ENCODE data around the gene PCDHGA10. TPM values are rescaled to one million over a fixed set of nuclear protein-coding genes. Genes with fewer than 3 reads are reported as not detected.
"Not testable (repeated sequence)": the region's sequence is repeated elsewhere in the genome, so short reads cannot be mapped to it uniquely, and the experiment has no call there.

PCDHGA10 gene
- total RNA-seq = 12.0 TPM

- no peak for DNase-seq
Measured at GRCh38 chr5:141412854-141413539, at the start of gene PCDHGA10. Gene PCDHGA10 (plus strand): TSS chr5:141412987. CDS start chr5:141413176, 189 bp downstream.

- no peak for DNase-seq
Measured at GRCh38 chr5:141363952-141364660, 48.7 kb upstream of the PCDHGA10 start, which contains the start of gene PCDHGA5. Gene PCDHGA5 (plus strand): TSS chr5:141364162. CDS start chr5:141364331, 169 bp downstream.

GRCh38 chr5:141366016-141366896 is 46.5 kb upstream of the PCDHGA10 start:
- DNase-seq = no peak

GRCh38 chr5:141369994-141370848 is 42.6 kb upstream of the PCDHGA10 start, which contains the start of gene PCDHGB3:
Gene PCDHGB3 (plus strand): TSS chr5:141370242. CDS start chr5:141370395, 153 bp downstream.
- DNase-seq = no peak

GRCh38 chr5:141371572-141372475 is 41.0 kb upstream of the PCDHGA10 start:
- DNase-seq = no peak

GRCh38 chr5:141373673-141374317 is 39.0 kb upstream of the PCDHGA10 start, which contains the start of gene PCDHGA6:
Gene PCDHGA6 (plus strand): TSS chr5:141373891. CDS start chr5:141374084, 193 bp downstream.
- no peak for DNase-seq

- no peak for DNase-seq
Measured at GRCh38 chr5:141374627-141375026, 38.2 kb upstream of the PCDHGA10 start.

- not testable (repeated sequence) for DNase-seq
Measured at GRCh38 chr5:141375444-141376155, 37.2 kb upstream of the PCDHGA10 start.

- no peak for DNase-seq
Measured at GRCh38 chr5:141382469-141383294, 30.1 kb upstream of the PCDHGA10 start, which contains the start of gene PCDHGA7. Gene PCDHGA7 (plus strand): TSS chr5:141382742. CDS start chr5:141382900, 158 bp downstream.

GRCh38 chr5:141383345-141383744 is 29.4 kb upstream of the PCDHGA10 start:
- DNase-seq = no peak

GRCh38 chr5:141384471-141385267 is 28.1 kb upstream of the PCDHGA10 start:
- DNase-seq = no peak

GRCh38 chr5:141387557-141388311 is 25.1 kb upstream of the PCDHGA10 start, which contains the start of gene PCDHGB4:
Gene PCDHGB4 (plus strand): TSS chr5:141387698. CDS start chr5:141387885, 187 bp downstream.
- not testable (repeated sequence) for DNase-seq

- DNase-seq = no peak
Measured at GRCh38 chr5:141388661-141389060, 24.1 kb upstream of the PCDHGA10 start.

- DNase-seq = no peak
Measured at GRCh38 chr5:141389153-141390042, 23.4 kb upstream of the PCDHGA10 start.
